Activated CD4-positive, alpha-beta T cell treated with anti-CD3 and anti-CD28 coated beads for 24 hours (primary cell): ENCODE results near the gene TRAFD1.
"Not testable (repeated sequence)": the region's sequence is repeated elsewhere in the genome, so short reads cannot be mapped to it uniquely, and the experiment has no call there.

Experiments used
- DNase-seq, 2 donors: peaks; one replicate each; pipeline ENCODE4 v3.0.0-alpha.2; 2020; ENCODE audit warnings: low read depth in 2 of 2

TRAFD1 gene, protein sequence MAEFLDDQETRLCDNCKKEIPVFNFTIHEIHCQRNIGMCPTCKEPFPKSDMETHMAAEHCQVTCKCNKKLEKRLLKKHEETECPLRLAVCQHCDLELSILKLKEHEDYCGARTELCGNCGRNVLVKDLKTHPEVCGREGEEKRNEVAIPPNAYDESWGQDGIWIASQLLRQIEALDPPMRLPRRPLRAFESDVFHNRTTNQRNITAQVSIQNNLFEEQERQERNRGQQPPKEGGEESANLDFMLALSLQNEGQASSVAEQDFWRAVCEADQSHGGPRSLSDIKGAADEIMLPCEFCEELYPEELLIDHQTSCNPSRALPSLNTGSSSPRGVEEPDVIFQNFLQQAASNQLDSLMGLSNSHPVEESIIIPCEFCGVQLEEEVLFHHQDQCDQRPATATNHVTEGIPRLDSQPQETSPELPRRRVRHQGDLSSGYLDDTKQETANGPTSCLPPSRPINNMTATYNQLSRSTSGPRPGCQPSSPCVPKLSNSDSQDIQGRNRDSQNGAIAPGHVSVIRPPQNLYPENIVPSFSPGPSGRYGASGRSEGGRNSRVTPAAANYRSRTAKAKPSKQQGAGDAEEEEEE

GRCh38 chr12:112125250-112125999 lies at the start of gene TRAFD1:
TSS of gene TRAFD1 (plus strand) at chr12:112125560. CDS start at chr12:112130523, 4,963 bp downstream.
- peak; percentile 96 to 98 for DNase-seq

GRCh38 chr12:112087055-112087850 lies 38.1 kb upstream of the TRAFD1 start:
- no peak for DNase-seq

- DNase-seq = no peak
Observed at GRCh38 chr12:112087851-112088250, 37.5 kb upstream of the TRAFD1 start.

- no peak for DNase-seq
Observed at GRCh38 chr12:112091563-112091962, 33.8 kb upstream of the TRAFD1 start.

DNA sequence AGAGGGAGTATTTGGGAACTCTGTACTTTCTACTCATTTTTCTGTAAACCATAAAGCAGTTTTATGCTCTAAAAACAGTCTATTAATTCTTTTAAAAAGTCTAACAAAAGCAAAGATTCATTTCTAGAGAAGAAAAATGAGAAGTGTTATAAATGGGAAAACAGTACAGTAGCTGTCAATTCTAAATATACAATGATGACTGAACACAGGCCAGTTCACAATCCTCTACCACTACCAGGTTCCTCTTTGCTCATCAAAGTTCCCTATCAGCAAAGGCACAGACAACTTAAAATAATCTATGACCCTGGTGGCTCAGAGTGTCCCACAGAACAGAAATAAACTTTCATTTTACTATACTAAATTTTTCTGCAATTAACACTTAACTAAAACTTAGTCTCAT lies 29.3 kb upstream of the TRAFD1 start:
- DNase-seq = no peak

DNA sequence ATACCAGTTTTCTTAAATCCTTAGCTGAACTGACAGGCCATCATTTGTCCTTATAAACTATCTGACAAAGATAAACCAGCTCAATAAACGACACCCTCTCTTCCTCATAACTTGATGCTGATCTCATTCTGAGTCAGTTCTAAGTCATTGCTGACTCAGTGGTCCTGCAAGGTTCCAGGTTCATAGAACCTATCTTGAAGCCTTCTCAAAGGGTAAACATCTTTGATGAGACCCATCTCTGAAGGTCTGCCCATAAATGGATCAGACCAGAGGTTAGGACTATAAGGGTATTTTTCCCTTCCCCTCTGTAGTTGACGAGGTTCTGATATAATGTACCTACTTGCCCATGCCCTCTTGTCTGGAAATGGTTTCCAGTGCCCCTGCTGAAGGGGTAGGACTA lies 28.7 kb upstream of the TRAFD1 start:
- DNase-seq = peak in 1 of 2 donors; percentile 23

DNA sequence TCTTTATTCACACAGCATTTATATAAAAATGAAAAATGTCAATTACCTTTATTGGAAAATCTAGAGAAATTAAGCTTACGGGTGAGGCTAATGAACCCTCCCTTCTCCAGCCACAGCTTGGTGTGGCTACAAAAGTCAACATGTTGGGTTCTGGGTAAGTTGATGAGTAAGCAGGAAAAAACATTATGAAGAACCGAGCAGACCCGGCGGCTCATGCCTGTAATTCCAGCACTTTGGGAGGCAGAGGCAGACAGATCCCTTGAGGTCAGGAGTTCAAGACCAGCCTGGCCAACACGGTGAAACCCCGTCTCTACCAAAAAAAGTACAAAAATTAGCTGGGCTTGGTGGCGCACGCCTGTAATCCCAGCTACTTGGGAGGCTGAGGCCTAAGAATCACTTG lies 27.7 kb upstream of the TRAFD1 start:
- DNase-seq = no peak

DNA sequence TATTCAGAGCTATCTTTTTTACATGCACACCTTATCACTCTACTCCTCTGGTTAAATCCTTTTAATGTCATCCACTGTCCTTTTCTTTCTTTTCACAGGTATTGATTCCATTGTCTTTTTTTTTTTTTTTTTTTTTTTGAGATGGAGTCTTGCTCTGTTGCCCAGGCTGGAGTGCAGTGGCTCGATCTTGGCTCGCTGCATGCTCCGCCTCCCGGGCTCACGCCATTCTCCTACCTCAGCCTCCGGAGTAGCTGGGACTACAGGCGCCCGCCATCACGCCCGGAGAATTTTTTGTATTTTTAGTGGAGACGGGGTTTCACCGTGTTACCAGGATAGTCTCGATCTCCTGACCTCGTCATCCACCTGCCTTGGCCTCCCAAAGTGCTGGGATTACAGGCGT lies 24.9 kb upstream of the TRAFD1 start:
- not testable (repeated sequence) for DNase-seq

DNA sequence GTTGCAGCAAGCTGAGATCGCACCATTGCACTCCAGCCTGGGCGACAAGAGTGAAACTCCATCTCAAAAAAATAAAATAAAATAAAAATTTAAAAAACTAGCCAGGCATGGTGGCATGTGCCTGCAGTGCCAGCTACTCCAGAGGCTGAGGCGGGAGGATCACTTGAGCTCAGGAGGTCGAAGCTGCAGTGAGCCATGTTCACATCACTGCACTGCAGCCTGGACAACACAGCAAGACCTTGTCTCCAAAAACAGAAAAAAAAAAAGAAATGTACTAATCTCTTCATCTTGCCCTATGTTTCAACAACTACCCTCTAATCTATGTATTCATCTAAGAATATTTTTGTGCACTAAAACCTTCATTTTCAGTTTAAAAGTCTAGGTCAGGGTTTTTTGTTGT lies 23.2 kb upstream of the TRAFD1 start:
- DNase-seq = no peak

GRCh38 chr12:112102746-112103145 lies 22.6 kb upstream of the TRAFD1 start:
- DNase-seq = not testable (repeated sequence)

GRCh38 chr12:112103758-112104503 lies 21.4 kb upstream of the TRAFD1 start:
- no peak for DNase-seq

GRCh38 chr12:112105891-112106290 lies 19.5 kb upstream of the TRAFD1 start:
- no peak for DNase-seq

DNA sequence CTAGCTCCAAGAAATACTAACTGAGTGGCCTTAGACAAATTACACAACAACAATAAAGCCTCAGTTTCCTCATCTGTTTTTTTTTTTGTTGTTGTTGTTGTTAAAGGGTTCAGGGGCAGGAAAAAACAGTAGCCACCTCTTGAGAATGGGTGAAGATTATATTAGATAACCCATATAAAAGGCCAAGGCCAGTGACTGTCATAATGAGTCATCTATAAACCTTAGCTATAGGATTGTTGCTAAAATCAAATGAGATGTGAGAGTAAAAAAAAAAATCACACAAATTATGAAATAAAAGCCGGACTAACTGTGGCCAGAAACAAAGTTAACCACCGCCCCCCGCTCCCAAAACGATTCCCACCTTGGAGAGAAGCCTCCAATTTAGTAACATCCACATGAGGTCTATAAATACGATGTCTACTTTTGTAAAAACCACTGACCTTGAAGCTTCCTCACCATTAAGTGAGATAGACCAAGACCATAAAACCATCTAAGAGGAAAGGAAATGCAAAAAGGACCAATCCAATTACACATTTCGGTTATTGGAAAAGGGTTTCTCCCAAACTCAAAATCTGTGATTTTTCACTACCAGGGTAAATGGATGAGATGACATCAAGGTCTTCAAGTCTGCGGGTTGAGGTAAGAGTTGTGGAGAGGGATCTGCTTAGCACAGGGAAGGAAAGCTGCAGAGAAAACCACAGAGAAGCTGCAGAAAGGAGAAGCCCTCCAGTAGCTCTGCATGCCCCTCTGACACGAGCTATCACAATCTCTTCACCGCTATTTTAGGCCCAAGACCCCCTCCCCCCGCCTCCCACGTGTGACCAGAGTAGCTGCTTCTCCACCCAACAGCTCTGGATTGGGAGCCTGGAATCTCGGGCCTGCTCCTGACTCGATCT lies 17.8 kb upstream of the TRAFD1 start:
- DNase-seq = no peak

DNA sequence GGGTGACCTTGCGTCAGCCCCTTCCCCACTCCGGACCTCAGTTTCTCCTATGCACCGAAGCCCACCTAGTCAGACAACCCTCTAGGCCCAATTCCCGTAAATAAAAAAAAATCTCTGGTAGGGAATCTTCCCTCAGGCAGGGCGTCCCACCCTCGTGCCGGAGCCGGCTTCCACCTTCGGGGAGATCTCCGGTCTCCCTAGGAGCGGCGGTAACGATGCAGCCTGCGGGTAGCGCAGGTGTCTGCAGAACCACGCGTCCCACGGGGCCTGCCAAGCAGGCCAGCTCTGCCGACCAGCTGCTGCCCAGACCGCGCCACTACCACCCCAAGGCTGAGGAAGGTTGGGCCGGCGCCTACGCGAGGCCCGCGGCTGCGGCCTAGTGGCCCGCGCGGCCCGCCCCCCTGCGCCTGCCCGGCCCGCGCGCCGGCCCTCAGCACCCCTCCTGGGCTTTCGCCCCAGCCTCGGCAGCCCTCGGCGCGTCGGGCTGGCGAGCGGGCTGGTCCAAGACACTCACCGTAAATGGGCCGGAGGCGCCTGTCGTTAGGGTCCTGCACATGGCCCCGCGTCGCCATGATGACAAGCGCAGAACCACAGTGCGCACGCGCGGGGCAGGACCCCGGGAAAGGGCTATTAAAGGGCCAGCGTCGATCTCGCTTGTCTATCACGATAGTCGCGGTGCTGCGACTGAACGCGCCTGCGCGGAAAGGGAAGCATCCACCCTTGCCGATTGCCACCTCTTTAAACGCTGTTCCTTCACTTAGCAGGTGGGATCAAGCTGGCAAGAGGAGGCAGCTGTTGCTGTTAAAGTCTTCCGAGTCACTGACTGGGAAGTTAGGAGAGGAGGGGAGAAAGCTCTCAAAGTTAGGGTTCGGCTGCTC lies 16.9 kb upstream of the TRAFD1 start, which contains the start of gene NAA25:
NAA25 (minus strand) TSS at position 582 of the 878 bp plus-strand sequence; CDS start at position 572, 10 bp downstream.
- peak; percentile 81 to 83 for DNase-seq

- DNase-seq = not testable (repeated sequence)
Observed at GRCh38 chr12:112110787-112111662, 14.3 kb upstream of the TRAFD1 start.

GRCh38 chr12:112111931-112112330 lies 13.4 kb upstream of the TRAFD1 start:
- DNase-seq = no peak

- DNase-seq = no peak
Observed at GRCh38 chr12:112112409-112113133, 12.8 kb upstream of the TRAFD1 start.
